Gastrocnemius medialis (tissue), 4 donors: ENCODE results near the gene STYK1. TPM values are rescaled to one million over a fixed set of nuclear protein-coding genes. Genes with fewer than 3 reads are reported as not detected.

Source experiments
- ATAC-seq, 2 donors: fragments of 150-250 bp; one replicate each; pipeline ENCODE4 v1.9.1; 2016
- DNase-seq, 2 donors: peaks; one replicate each; pipeline ENCODE4 v3.0.0-alpha.2; 2019
- H3K27ac ChIP-seq, 4 donors: fragments of 200-600 bp; sonication (generic); 1 replicate in 1 of 4; 2 replicates in 3 of 4; pipeline ENCODE4 v1.5.1; 2016 to 2018; ENCODE audit warnings: mild to moderate bottlenecking in 2 of 4, moderate library complexity in 1 of 4
- H3K27me3 ChIP-seq, 3 donors: fragments of 200-600 bp; sonication (generic) in 2 of 3; 1 replicate in 1 of 3; 2 replicates in 2 of 3; pipeline versions ENCODE4 v1.5.1 to v1.6.0; 2016 to 2019; ENCODE audit warnings: mild to moderate bottlenecking in 1 of 3, moderate library complexity in 1 of 3
- H3K36me3 ChIP-seq, 2 donors: fragments of 200-600 bp; sonication (generic) in 1 of 2; one replicate each; pipeline ENCODE4 v1.5.1; 2017 to 2018
- H3K4me1 ChIP-seq, 2 donors: fragments of 200-600 bp; sonication (generic) in 1 of 2; one replicate each; pipeline ENCODE4 v1.5.1; 2016 to 2017; ENCODE audit warnings: mild to moderate bottlenecking in 2 of 2
- H3K4me3 ChIP-seq, 4 donors: fragments of 200-600 bp; sonication (generic) in 3 of 4; 1 replicate in 1 of 4; 2 replicates in 3 of 4; pipeline ENCODE4 v1.5.1; 2016 to 2019; ENCODE audit warnings: mild to moderate bottlenecking in 2 of 4
- H3K9me3 ChIP-seq, 3 donors: fragments of 200-600 bp; sonication (generic) in 2 of 3; 1 replicate in 1 of 3; 2 replicates in 2 of 3; pipeline ENCODE4 v1.5.1; 2016 to 2019
- POLR2A ChIP-seq, 2 donors: fragments of 450-650 bp; IDR thresholded peaks; one replicate each; pipeline ENCODE4 v1.6.1; 2017; ENCODE audit warnings: antibody characterized with exemption in 2 of 2, mild to moderate bottlenecking in 2 of 2, moderate library complexity in 2 of 2
- in situ Hi-C, 4 donors: fragments of 200-750 bp; cut with MboI; loops; one replicate each; pipeline versions ENCODE4 v1.15.0 to v1.8.0; 2017; ENCODE audit warnings: low sequenced_read_pairs in 4 of 4
- intact Hi-C: fragments of 100-400 bp; cut with DNase I; formaldehyde crosslinking; loops from one replicate; pipeline ENCODE4 v1.15.1; 2023; ENCODE audit warnings: low total_unique reads
- total RNA-seq, 4 donors: library from RNA; depleted of rRNA; stranded (reverse); fragments of >200 nt; gene quantifications; one replicate each; pipeline versions ENCODE4 v1.1.0 to v1.2.3, GENCODE V29; 2016
- TF ChIP-seq, protein P1 (sequence below), 5 experiments: fragments of 450-650 bp in 3 of 5; fragments of 200-600 bp in 2 of 5; sonication (generic) in 2 of 5; IDR thresholded peaks in 4 of 5; conservative IDR thresholded peaks in 1 of 5; 1 replicate in 4 of 5; 2 replicates in 1 of 5; pipeline ENCODE4 v1.5.1; 2016 to 2019; ENCODE audit warnings: antibody characterized with exemption in 5 of 5, mild to moderate bottlenecking in 3 of 5, moderate library complexity in 3 of 5

STYK1 gene
- total RNA-seq, 4 donors from 2014 or later: 0.12 TPM; not detected in 3

DNA sequence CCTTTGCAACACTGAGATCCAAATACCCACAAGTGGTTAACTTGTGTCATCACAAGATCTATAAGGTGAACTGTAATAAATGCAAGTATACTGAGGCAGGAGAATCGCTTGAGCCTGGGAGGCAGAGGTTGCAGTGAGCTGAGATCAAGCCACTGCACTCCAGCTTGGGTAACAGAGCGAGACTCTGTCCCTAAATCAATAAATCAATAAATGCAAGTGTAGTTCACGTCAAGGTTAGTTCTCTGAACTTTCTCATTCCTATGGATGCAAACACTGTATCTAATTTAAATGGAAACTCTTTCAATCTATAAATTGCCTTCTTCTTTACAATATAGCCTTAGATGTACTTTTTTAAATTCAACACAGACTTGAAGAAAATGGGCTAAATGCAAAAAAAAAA, 63.7 kb downstream of the STYK1 start:
- intact Hi-C loops (loop anchor here (5.0 to 10.0 kb wide), 2 partner anchors 115 to 398 kb away; partner anchors contain the start of genes GABARAPL1 and YBX3), in situ Hi-C loops (loop anchor here in 3 of 4 donors (5.0 to 25.0 kb wide), 2 partner anchors 142 to 577 kb away; partner anchors contain the start of gene TAS2R42 (in 1 of the 3))

DNA sequence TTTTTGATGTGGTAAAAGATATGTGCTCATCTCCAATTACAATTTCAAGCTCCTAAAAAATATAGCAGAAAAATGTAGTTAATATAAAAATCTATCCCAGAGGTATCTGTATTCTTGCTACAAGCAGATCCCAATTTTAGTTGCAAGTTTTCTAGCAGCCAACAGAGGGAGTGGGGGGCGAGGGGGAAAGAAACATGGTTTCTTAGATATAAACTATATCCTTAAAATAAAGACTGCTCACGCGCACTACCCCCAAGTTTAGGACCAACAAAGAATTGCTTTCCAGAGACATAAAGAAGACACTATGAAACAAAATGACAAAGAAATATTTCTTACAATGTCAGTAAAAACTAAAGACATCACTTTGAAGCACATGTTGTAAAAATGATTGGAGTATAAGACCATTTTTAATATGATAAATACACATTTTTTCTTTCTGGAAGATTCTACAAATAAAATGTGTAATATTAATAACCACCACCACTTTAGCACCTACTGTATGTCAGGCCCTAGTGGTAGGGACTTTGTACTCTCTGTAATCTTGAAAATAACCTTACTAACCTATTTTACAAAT, 65.9 kb downstream of the STYK1 start:
- no peaks in the 10 kb centered on the region for H3K9me3 ChIP-seq
- peaks cover 0 to 28% of the 10 kb centered on the region in 2 donors for H3K36me3 ChIP-seq
- peaks cover 11 to 12% of the 10 kb centered on the region in 2 donors for H3K4me1 ChIP-seq
- DNase-seq (no peak), ATAC-seq (no peak)
- no peak for TF ChIP-seq POLR2A (IDR thresholded peaks at IDR 0.05)
- no peaks in the 10 kb centered on the region for H3K27me3 ChIP-seq
- in situ Hi-C loops: loop anchor here in 2 of 4 donors (10.0 to 25.0 kb wide), 2 partner anchors 147 to 579 kb away; partner anchors contain the start of gene TAS2R42 (in 1 of the 2)
- intact Hi-C loops: no loop called here
- H3K4me3 ChIP-seq: no peak overlapping the region
- H3K27ac ChIP-seq: no peak overlapping the region

More for the DNA sequence above, 63.7 kb downstream of the STYK1 start:
- Histone ChIP-seq H3K9me3 (no peaks in the 10 kb centered on the region), H3K4me3 (no peak overlapping the region), H3K27me3 (no peaks in the 10 kb centered on the region), H3K4me1 (peaks cover 12 to 16% of the 10 kb centered on the region in 2 donors), H3K36me3 (peaks cover 0 to 28% of the 10 kb centered on the region in 2 donors), H3K27ac (no peak overlapping the region)
- no peak for DNase-seq
- no peak for ATAC-seq
- TF ChIP-seq POLR2A (IDR thresholded peaks at IDR 0.05): no peak
- TF ChIP-seq, protein P1, sequence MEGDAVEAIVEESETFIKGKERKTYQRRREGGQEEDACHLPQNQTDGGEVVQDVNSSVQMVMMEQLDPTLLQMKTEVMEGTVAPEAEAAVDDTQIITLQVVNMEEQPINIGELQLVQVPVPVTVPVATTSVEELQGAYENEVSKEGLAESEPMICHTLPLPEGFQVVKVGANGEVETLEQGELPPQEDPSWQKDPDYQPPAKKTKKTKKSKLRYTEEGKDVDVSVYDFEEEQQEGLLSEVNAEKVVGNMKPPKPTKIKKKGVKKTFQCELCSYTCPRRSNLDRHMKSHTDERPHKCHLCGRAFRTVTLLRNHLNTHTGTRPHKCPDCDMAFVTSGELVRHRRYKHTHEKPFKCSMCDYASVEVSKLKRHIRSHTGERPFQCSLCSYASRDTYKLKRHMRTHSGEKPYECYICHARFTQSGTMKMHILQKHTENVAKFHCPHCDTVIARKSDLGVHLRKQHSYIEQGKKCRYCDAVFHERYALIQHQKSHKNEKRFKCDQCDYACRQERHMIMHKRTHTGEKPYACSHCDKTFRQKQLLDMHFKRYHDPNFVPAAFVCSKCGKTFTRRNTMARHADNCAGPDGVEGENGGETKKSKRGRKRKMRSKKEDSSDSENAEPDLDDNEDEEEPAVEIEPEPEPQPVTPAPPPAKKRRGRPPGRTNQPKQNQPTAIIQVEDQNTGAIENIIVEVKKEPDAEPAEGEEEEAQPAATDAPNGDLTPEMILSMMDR (IDR thresholded peaks at IDR 0.05 in 4 of 5, conservative IDR thresholded peaks at IDR 0.05 in 1 of 5): no peak

DNA sequence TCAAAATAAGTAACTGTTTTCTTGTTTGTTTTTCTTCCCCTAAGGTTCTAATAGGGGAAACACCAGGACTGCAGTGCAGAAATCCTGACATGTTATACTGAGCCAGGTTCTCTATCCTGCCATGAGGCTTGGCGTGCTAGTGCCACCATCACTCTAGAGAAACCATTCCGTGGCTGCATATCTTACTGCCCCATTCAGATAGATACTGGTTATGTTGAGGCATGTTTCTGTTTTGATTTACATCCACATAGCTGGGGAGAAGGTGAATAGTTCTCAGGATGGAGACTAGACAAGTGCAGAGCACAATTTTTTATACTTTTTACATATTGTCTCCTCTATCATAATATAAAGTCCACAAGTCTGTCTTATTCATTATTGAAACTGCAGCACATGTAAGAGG, 72.0 kb downstream of the STYK1 start:
- no peak for ATAC-seq
- Histone ChIP-seq H3K4me1 (no peaks in the 10 kb centered on the region), H3K4me3 (no peak overlapping the region), H3K36me3 (peaks cover 0 to under 1% of the 10 kb centered on the region in 2 donors), H3K27me3 (no peaks in the 10 kb centered on the region), H3K27ac (no peak overlapping the region), H3K9me3 (no peaks in the 10 kb centered on the region)
- DNase-seq: no peak
- intact Hi-C loops: no loop called here
- in situ Hi-C loops: loop anchor here in 2 of 4 donors (10.0 to 25.0 kb wide), 2 partner anchors 153 to 585 kb away; partner anchors contain the start of gene TAS2R42 (in 1 of the 2)
- no peak for TF ChIP-seq POLR2A (IDR thresholded peaks at IDR 0.05)
- TF ChIP-seq, protein P1 (IDR thresholded peaks at IDR 0.05 in 4 of 5, conservative IDR thresholded peaks at IDR 0.05 in 1 of 5): no peak

DNA sequence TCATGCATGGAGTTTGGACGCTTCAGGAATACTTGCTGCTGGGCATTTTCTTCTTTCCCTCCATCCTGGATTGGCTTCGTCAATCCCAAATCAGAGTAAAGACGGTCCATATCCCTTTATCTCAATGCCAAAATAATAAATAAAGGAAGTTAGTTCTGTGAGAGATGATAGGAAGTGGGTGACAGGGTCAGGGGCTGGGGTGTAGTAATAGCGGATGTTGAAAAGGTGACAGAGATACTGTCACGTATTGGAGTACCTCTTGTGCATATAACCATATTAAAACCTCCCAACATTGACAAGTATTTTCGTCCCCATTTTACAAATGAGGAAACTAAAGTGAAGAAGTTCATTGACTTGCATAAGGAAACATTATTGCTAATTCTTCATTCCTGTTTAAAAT, 72.9 kb downstream of the STYK1 start:
- no peak for ATAC-seq
- Histone ChIP-seq H3K27me3 (no peaks in the 10 kb centered on the region), H3K27ac (no peak overlapping the region), H3K36me3 (no peaks in the 10 kb centered on the region), H3K4me3 (no peak overlapping the region), H3K4me1 (no peaks in the 10 kb centered on the region), H3K9me3 (no peaks in the 10 kb centered on the region)
- in situ Hi-C loops (loop anchor here in 2 of 4 donors (10.0 to 25.0 kb wide), 2 partner anchors 154 to 586 kb away; partner anchors contain the start of gene TAS2R42 (in 1 of the 2)), intact Hi-C loops (no loop called here)
- TF ChIP-seq, protein P1 (IDR thresholded peaks at IDR 0.05 in 4 of 5, conservative IDR thresholded peaks at IDR 0.05 in 1 of 5): no peak
- no peak for TF ChIP-seq POLR2A (IDR thresholded peaks at IDR 0.05)
- no peak for DNase-seq

DNA sequence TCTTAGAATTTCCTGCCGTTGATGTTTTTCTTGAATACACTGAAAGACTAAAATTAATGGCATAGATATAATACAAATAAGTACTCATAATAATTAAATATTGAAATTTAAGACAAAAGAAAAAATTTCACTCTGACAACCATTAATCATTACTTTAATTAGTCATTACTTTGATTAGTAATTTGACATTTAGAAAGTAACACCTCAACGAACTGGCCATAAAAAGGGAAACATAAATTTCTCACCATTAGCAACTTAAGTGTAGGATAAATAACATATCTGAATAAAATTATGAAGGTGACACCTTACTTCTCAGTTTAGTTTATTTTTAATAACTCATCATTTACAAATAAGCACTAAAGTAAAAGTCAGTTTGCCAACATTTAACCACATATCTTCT, 78.0 kb downstream of the STYK1 start:
- H3K27ac ChIP-seq: no peak overlapping the region
- no peaks in the 10 kb centered on the region for H3K27me3 ChIP-seq
- no peak for TF ChIP-seq POLR2A (IDR thresholded peaks at IDR 0.05)
- TF ChIP-seq, protein P1 (IDR thresholded peaks at IDR 0.05 in 4 of 5, conservative IDR thresholded peaks at IDR 0.05 in 1 of 5): no peak
- no peak for ATAC-seq
- no peak for DNase-seq
- no peak overlapping the region for H3K4me3 ChIP-seq
- H3K4me1 ChIP-seq: no peaks in the 10 kb centered on the region
- intact Hi-C loops: no loop called here
- no peaks in the 10 kb centered on the region for H3K36me3 ChIP-seq
- no peaks in the 10 kb centered on the region for H3K9me3 ChIP-seq
- in situ Hi-C loops: no loop called here
